K562 (cell line): ENCODE data around the gene SOSTDC1. TPM values are rescaled to one million over a fixed set of nuclear protein-coding genes. Genes with fewer than 3 reads are reported as not detected.

Experiments used
- polyA plus RNA-seq, 8 experiments: library from polyadenylated mRNA; depleted of rRNA in 4 of 8; stranded (reverse) in 5 of 8; unstranded in 3 of 8; fragments of >200 nt; fragmentation: Nextera tagmentation in 2 of 8; fragmentation: Illumina TruSeq in 1 of 8; extraction: Ambion mirVana in 2 of 8; extraction: Trizol in 1 of 8; gene quantifications; 2 replicates each; pipeline versions ENCODE4 v1.2.1 to v1.2.3, GENCODE V29; 2011 to 2014; ENCODE audit warnings: inconsistent platforms in 1 of 8, missing spikeins in 1 of 8
- small RNA-seq: library from RNA; depleted of rRNA; stranded (forward); fragments of <200 nt; gene quantifications from one replicate; pipeline ENCODE3, GENCODE V24; 2014
- total RNA-seq, 7 experiments: library from RNA; depleted of rRNA in 6 of 7; stranded (reverse); fragments of >200 nt in 6 of 7; fragmentation: Illumina TruSeq in 2 of 7; extraction: Trizol in 2 of 7; gene quantifications; 2 replicates each; pipeline versions ENCODE4 v1.2.1 to v1.2.3, GENCODE V29; 2011 to 2021; ENCODE audit warnings: low replicate concordance in 1 of 7

SOSTDC1 gene
- total and polyA plus RNA-seq, 9 of the 15 experiments (the other 6 are each of a cell fraction or from before 2014, with no cell fraction given): 8.3 to 48.6 (median 15.9) TPM

Small RNA genes lying within 50 kb of the gene (small RNA-seq; reads per million reads assigned to genes)
- gene AC005014.3: not detected

Other genes with a start within 250 kb of the SOSTDC1 start
- gene CRPPA, start 44.2 kb downstream of the SOSTDC1 start, total RNA-seq (2014; rRNA removed): 5.9 and 6.6 TPM in 2 replicates
- gene CRPPA, start 44.2 kb downstream of the SOSTDC1 start, total RNA-seq (2014; rRNA removed; fragmentation: Illumina TruSeq; extraction: Trizol): 8.0 and 11.1 TPM in 2 replicates
- 13.3 and 14.4 TPM in 2 replicates for gene CRPPA, start 44.2 kb downstream of the SOSTDC1 start, total RNA-seq (2015; rRNA removed; fragmentation: Illumina TruSeq; extraction: Trizol)
- gene CRPPA, start 44.2 kb downstream of the SOSTDC1 start, total RNA-seq (2021): 8.6 and 9.1 TPM in 2 replicates
- gene CRPPA, start 44.2 kb downstream of the SOSTDC1 start, polyA plus RNA-seq (2011; rRNA removed): 5.5 and 7.8 TPM in 2 replicates
- gene CRPPA, start 44.2 kb downstream of the SOSTDC1 start, polyA plus RNA-seq (2014; fragmentation: Illumina TruSeq; extraction: Trizol): 4.2 and 4.3 TPM in 2 replicates
- 1 to 10 TPM; 3.9 to 8.2 TPM for gene CRPPA, start 44.2 kb downstream of the SOSTDC1 start, polyA plus RNA-seq (2014; fragmentation: Nextera tagmentation; extraction: Ambion mirVana)
- 3.4 and 5.1 TPM in 2 replicates for gene CRPPA, start 44.2 kb downstream of the SOSTDC1 start, polyA plus RNA-seq (2014; rRNA removed)
- gene LRRC72, start 61.1 kb upstream of the SOSTDC1 start, total RNA-seq (2014; rRNA removed): not detected in 2 replicates
- gene LRRC72, start 61.1 kb upstream of the SOSTDC1 start, total RNA-seq (2014; rRNA removed; fragmentation: Illumina TruSeq; extraction: Trizol): not detected in 2 replicates
- gene LRRC72, start 61.1 kb upstream of the SOSTDC1 start, total RNA-seq (2015; rRNA removed; fragmentation: Illumina TruSeq; extraction: Trizol): not detected in 2 replicates
- not detected in 2 replicates for gene LRRC72, start 61.1 kb upstream of the SOSTDC1 start, total RNA-seq (2021)
- not detected in 2 replicates for gene LRRC72, start 61.1 kb upstream of the SOSTDC1 start, polyA plus RNA-seq (2011; rRNA removed)
- gene LRRC72, start 61.1 kb upstream of the SOSTDC1 start, polyA plus RNA-seq (2014; fragmentation: Illumina TruSeq; extraction: Trizol): not detected in 2 replicates
- gene LRRC72, start 61.1 kb upstream of the SOSTDC1 start, polyA plus RNA-seq (2014; fragmentation: Nextera tagmentation; extraction: Ambion mirVana): under 1 TPM in 1 of 2 experiments, not detected in 1; 0.10 TPM
- not detected in 2 replicates for gene LRRC72, start 61.1 kb upstream of the SOSTDC1 start, polyA plus RNA-seq (2014; rRNA removed)
- gene ANKMY2, start 180.0 kb upstream of the SOSTDC1 start, total RNA-seq (2014; rRNA removed): 41.1 and 41.4 TPM in 2 replicates
- 57.0 and 64.3 TPM in 2 replicates for gene ANKMY2, start 180.0 kb upstream of the SOSTDC1 start, total RNA-seq (2014; rRNA removed; fragmentation: Illumina TruSeq; extraction: Trizol)
- 48.7 and 52.6 TPM in 2 replicates for gene ANKMY2, start 180.0 kb upstream of the SOSTDC1 start, total RNA-seq (2015; rRNA removed; fragmentation: Illumina TruSeq; extraction: Trizol)
- gene ANKMY2, start 180.0 kb upstream of the SOSTDC1 start, total RNA-seq (2021): 43.7 and 44.0 TPM in 2 replicates
- 58.5 and 71.5 TPM in 2 replicates for gene ANKMY2, start 180.0 kb upstream of the SOSTDC1 start, polyA plus RNA-seq (2011; rRNA removed)
- gene ANKMY2, start 180.0 kb upstream of the SOSTDC1 start, polyA plus RNA-seq (2014; fragmentation: Illumina TruSeq; extraction: Trizol): 45.7 and 48.8 TPM in 2 replicates
- gene ANKMY2, start 180.0 kb upstream of the SOSTDC1 start, polyA plus RNA-seq (2014; fragmentation: Nextera tagmentation; extraction: Ambion mirVana): 10 to 100 TPM; 38.9 to 70.3 TPM
- 45.7 and 48.4 TPM in 2 replicates for gene ANKMY2, start 180.0 kb upstream of the SOSTDC1 start, polyA plus RNA-seq (2014; rRNA removed)
- 133 and 168 TPM in 2 replicates for gene BZW2, start 180.4 kb upstream of the SOSTDC1 start, total RNA-seq (2014; rRNA removed)
- 188 and 204 TPM in 2 replicates for gene BZW2, start 180.4 kb upstream of the SOSTDC1 start, total RNA-seq (2014; rRNA removed; fragmentation: Illumina TruSeq; extraction: Trizol)
- 163 and 167 TPM in 2 replicates for gene BZW2, start 180.4 kb upstream of the SOSTDC1 start, total RNA-seq (2015; rRNA removed; fragmentation: Illumina TruSeq; extraction: Trizol)
- gene BZW2, start 180.4 kb upstream of the SOSTDC1 start, total RNA-seq (2021): 146 and 159 TPM in 2 replicates
- gene BZW2, start 180.4 kb upstream of the SOSTDC1 start, polyA plus RNA-seq (2011; rRNA removed): 140 and 155 TPM in 2 replicates
- 222 and 244 TPM in 2 replicates for gene BZW2, start 180.4 kb upstream of the SOSTDC1 start, polyA plus RNA-seq (2014; fragmentation: Illumina TruSeq; extraction: Trizol)
- 100 to 1,000 TPM; 251 to 316 TPM for gene BZW2, start 180.4 kb upstream of the SOSTDC1 start, polyA plus RNA-seq (2014; fragmentation: Nextera tagmentation; extraction: Ambion mirVana)
- 137 and 173 TPM in 2 replicates for gene BZW2, start 180.4 kb upstream of the SOSTDC1 start, polyA plus RNA-seq (2014; rRNA removed)